GM21786 (cell line): ENCODE measurements around the gene CADM2.

Source experiments
- ATAC-seq: cut with Tn5 transposase; IDR thresholded peaks from one replicate; pipeline ENCODE4 v1.9.1; 2021; ENCODE audit not compliant: unreplicated experiment

The CADM2 gene

GRCh38 chr3:85304360-85304964, 345.7 kb downstream of the CADM2 start:
- no peak for ATAC-seq

- no peak for ATAC-seq
These were observed 353.5 kb downstream of the CADM2 start for GRCh38 chr3:85312331-85312730.

- no peak for ATAC-seq
These were observed 354.6 kb downstream of the CADM2 start for GRCh38 chr3:85313380-85313779.

GRCh38 chr3:85316252-85316651, 357.5 kb downstream of the CADM2 start:
- ATAC-seq, result no peak

GRCh38 chr3:85321892-85322291, 363.1 kb downstream of the CADM2 start:
- no peak for ATAC-seq

GRCh38 chr3:85330071-85330470, 371.3 kb downstream of the CADM2 start:
- no peak for ATAC-seq

- no peak for ATAC-seq
These were observed 379.1 kb downstream of the CADM2 start for GRCh38 chr3:85337895-85338294.

- peak; percentile 56 for ATAC-seq
These were observed 384.1 kb downstream of the CADM2 start for GRCh38 chr3:85342915-85343314.

GRCh38 chr3:85355572-85355971, 396.8 kb downstream of the CADM2 start:
- ATAC-seq, result no peak

- ATAC-seq, result peak; percentile 69
These were observed 402.1 kb downstream of the CADM2 start for GRCh38 chr3:85360742-85361387.

- no peak for ATAC-seq
These were observed 405.6 kb downstream of the CADM2 start for GRCh38 chr3:85364296-85364909.

GRCh38 chr3:85370341-85370740, 411.6 kb downstream of the CADM2 start:
- no peak for ATAC-seq

- ATAC-seq, result no peak
These were observed 417.3 kb downstream of the CADM2 start for GRCh38 chr3:85376131-85376530.

GRCh38 chr3:85377115-85377514, 418.3 kb downstream of the CADM2 start:
- no peak for ATAC-seq

- no peak for ATAC-seq
These were observed 425.6 kb downstream of the CADM2 start for GRCh38 chr3:85384372-85384771.

- no peak for ATAC-seq
These were observed 429.2 kb downstream of the CADM2 start for GRCh38 chr3:85387913-85388505.

GRCh38 chr3:85394424-85394823, 435.6 kb downstream of the CADM2 start:
- no peak for ATAC-seq

GRCh38 chr3:85397434-85397833, 438.6 kb downstream of the CADM2 start:
- no peak for ATAC-seq

- no peak for ATAC-seq
These were observed 467.3 kb downstream of the CADM2 start for GRCh38 chr3:85426121-85426520.

- no peak for ATAC-seq
These were observed 468.7 kb downstream of the CADM2 start for GRCh38 chr3:85427467-85427866.

GRCh38 chr3:85432081-85432480, 473.3 kb downstream of the CADM2 start:
- ATAC-seq, result no peak

- no peak for ATAC-seq
These were observed 474.5 kb downstream of the CADM2 start for GRCh38 chr3:85433319-85433718.
